NCI-H774 (cell line): ENCODE measurements around the gene PARP3.
"Not testable (repeated sequence)": the region's sequence is repeated elsewhere in the genome, so short reads cannot be mapped to it uniquely, and the experiment has no call there.

Source experiments
- DNase-seq: peaks from one replicate; lab custom pipeline; 2025; lab: John Stamatoyannopoulos, UW

The PARP3 gene

GRCh38 chr3:51985063-51985462, 42.9 kb downstream of the PARP3 start:
- no peak for DNase-seq

GRCh38 chr3:51986010-51986947, 44.1 kb downstream of the PARP3 start:
- DNase-seq: no peak

GRCh38 chr3:51987568-51987967, 45.4 kb downstream of the PARP3 start:
- DNase-seq: no peak

GRCh38 chr3:51988286-51989146, 46.4 kb downstream of the PARP3 start:
- DNase-seq: no peak

- DNase-seq: not testable (repeated sequence)
Observed at GRCh38 chr3:51990501-51990971, 48.4 kb downstream of the PARP3 start.

- no peak for DNase-seq
Observed at GRCh38 chr3:51992017-51992682, 50.0 kb downstream of the PARP3 start.

GRCh38 chr3:51993657-51994056, 51.5 kb downstream of the PARP3 start:
- not testable (repeated sequence) for DNase-seq

GRCh38 chr3:51994530-51994929, 52.4 kb downstream of the PARP3 start:
- no peak for DNase-seq

GRCh38 chr3:51995346-51996163, 53.4 kb downstream of the PARP3 start, which contains the start of gene RPL29:
TSS of gene RPL29 (minus strand) at chr3:51995895. CDS start at chr3:51995461, 434 bp downstream.
- peak; percentile 74 for DNase-seq

GRCh38 chr3:51997172-51997571, 55.0 kb downstream of the PARP3 start:
- no peak for DNase-seq

GRCh38 chr3:51997935-51998596, 55.9 kb downstream of the PARP3 start:
- no peak for DNase-seq
